GM19395 (cell line): Measurements from ENCODE around the gene CAPNS1.
A peak's percentile ranks its signal among the peaks of the same experiment; 100 is the strongest.
"Not testable (repeated sequence)": the region's sequence is repeated elsewhere in the genome, so short reads cannot be mapped to it uniquely, and the experiment has no call there.

ENCODE experiments used
- ATAC-seq: cut with Tn5 transposase; IDR thresholded peaks from one replicate; pipeline ENCODE4 v1.9.1; 2021; ENCODE audit warnings: mild to moderate bottlenecking, moderate library complexity; ENCODE audit not compliant: unreplicated experiment

Gene CAPNS1

DNA sequence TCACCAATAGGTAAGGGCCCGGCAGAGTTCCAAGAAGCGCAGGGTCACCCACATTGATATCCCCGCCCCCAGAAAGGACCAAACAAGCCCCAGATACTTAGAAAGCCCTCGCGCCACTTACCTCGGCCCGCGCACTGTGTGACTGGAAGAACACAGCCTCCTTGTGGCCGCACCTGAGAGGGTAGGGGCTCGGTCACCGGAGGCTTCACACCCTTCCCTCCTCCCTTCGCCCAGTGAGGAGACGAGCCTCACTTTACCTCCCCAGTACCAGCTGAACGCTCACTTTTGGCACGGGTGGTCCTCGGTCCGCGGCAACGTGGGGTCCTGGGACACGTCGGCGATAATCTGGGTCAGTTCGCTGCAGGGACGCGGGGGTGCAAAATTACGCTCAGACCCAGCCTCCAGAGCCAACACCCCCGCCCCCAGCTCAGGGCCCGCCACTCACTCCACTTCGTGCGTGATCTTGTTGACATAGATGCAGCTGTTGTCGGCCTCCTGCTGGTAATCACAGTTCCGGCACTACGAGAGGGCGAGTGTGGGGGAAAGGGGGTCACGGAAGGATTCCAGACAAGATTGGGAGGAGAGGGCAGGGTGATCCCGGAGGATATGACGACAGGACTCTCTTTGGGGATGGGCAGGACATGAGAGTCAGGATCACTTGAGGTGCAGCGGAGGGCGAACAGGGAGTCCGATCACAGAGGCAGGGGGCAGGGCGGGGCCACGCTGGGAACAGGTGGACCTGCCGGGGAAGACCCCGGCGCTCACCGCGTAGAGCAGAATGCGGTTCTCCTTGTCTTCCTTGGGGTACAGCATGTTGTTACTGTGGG lies 25.8 kb upstream of the CAPNS1 start:
- ATAC-seq, result no peak

DNA sequence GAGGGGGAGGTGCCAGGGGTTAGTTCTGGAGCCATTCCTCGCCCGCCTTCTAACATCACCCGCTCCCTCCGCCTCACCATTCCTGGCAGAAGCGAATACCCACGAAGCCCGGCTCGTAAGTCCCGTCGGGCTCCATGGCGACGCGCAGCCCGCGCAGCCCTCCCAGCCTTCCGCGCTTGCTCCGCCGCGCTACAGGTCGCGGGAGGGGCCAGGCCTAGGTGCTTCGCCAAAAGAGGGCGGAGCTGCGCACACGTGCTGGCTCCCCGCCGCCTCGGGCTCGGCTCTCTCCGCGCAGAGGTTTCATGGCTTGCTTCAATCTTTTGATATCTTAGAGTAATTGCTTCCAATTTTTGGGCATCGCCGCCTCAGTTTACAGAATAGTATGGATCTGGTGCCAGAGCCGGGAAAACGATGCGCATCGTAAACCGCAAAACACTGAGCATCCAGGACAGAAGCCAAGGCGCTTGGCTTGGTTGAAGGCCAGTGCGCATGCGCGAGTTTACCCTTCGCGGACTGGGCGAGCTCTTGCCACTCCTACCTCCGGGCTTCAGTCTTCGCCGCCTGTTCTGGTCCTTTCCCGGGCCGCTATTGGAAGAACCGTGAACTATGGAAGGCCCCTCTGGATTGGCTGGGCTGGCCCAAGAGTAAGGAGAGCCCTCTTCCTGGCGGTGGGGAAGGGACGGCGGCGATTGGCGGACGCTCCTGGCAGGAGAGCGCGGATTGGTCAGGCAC lies 25.0 kb upstream of the CAPNS1 start, which contains the start of gene POLR2I:
TSS of gene POLR2I (minus strand) at position 155 of the 732 bp plus-strand sequence. CDS start at position 136, 19 bp downstream.
- ATAC-seq, result peak; percentile 78

DNA sequence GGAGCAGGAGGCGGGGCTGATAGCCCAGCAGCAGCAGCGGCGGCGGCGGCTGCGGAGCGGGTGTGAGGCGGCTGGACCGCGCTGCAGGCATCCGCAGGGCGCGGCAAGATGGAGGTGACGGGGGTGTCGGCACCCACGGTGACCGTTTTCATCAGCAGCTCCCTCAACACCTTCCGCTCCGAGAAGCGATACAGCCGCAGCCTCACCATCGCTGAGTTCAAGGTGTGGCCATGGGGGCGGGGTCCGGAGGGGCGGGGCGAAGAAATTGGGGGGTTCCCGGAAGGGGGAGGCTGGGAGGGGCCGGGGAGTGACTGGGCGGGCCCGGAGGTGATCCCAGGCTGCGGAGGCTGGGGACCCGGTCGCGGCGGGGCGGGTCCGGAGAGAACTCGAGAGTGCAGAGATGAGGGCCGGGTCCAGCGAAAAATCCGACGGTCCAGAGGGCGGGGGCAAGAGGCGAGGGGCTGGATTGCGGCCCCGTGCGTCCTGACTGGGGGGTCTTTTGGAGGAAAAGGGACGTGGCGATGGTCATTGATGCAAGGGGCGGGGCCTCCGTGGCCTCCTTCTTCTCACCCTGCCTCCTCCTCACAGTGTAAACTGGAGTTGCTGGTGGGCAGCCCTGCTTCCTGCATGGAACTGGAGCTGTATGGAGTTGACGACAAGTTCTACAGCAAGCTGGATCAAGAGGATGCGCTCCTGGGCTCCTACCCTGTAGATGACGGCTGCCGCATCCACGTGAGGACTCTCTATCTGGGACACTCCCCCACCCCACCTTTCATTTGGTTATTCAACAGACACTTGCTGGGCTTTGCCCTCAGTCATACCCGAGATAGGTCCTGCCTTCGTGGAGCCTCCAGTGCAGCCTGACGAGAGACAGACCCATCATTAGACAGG lies 24.2 kb upstream of the CAPNS1 start, which contains the start of gene TBCB:
TSS of gene TBCB (plus strand) at position 16 of the 891 bp plus-strand sequence. CDS start at position 109, 93 bp downstream.
- ATAC-seq, result peak; percentile 35

GRCh38 chr19:36116344-36116637 lies 23.6 kb upstream of the CAPNS1 start:
- ATAC-seq, result no peak

DNA sequence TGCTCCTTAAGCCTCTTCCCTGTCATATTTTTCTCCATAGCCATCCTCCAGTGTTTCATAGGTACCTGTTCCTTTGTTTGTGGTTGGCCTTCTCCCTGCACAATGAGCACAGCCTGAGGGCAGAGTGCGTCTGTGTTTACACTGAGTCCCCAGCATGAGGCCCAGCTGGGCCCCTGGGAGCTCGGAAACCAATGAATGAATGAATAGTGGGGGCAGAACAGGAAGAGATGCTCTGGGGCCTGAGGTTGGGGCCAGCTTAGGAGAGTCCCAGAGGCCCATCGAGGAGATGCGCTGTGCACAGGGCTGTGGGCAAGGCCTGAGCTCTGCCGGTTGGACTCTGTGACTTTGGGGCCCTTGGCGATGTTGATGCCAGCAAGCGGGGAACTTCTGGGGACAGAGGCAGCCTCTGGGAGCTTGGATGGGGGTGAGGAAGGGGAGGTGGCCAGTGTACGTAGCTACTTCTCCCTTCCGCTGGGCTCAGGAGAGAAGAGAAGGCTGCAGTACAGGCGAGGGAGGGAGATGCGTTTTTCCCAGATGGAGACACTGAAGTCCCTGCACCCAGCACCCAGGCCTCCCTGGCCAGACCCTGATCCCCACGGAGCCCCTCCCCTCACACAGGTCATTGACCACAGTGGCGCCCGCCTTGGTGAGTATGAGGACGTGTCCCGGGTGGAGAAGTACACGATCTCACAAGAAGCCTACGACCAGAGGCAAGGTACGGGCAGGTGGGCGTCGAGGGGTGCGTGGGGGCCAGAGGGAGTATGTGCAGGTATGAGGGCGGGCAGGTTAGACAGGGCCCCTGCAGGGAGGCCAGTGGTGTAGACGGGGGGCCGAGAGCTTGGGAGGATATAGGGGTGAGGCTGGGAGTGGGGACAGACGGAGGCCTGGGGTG lies 19.5 kb upstream of the CAPNS1 start:
- ATAC-seq, result no peak

DNA sequence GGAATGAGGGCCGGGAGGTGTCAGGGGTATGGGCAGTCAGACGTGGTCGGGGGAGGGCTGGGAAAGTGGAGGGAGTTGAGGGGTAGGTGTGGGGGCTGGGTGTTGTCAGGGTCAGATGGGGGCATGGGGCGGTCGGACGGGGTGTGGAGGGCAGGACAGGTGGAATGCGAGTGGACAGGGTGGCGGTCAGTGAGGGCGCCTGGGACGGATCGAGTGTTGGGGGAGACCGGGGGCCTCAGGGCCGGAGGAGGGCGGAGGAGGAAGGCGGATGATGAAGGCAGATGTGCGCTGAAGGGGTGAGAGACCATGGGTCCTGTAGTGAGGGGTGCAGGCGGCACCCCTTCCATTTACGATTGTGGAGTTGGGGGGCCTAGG lies 18.9 kb upstream of the CAPNS1 start:
- no peak for ATAC-seq

DNA sequence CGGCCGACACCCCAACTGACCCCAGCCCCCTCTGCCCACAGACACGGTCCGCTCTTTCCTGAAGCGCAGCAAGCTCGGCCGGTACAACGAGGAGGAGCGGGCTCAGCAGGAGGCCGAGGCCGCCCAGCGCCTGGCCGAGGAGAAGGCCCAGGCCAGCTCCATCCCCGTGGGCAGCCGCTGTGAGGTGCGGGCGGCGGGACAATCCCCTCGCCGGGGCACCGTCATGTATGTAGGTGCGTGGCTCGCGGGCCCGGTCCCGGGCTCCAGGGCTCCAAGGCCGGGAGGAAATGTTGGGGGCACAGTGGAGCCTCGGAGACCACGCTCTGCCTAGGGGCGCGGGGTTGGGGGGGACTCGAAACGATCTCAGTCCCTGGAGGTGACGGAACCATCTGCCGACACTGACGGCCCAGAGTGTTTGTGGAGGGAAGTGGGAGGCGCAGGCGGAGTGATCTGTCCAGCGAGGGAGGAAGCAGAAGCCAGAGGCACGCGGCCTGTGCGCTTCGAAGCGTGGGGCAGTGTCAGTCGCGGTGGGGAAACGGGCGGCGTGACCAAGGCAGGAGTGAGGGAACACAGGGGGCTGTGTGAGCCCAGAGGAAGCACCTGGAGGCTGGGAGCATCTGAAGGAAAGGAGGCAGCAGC lies 18.3 kb upstream of the CAPNS1 start:
- ATAC-seq, result no peak

DNA sequence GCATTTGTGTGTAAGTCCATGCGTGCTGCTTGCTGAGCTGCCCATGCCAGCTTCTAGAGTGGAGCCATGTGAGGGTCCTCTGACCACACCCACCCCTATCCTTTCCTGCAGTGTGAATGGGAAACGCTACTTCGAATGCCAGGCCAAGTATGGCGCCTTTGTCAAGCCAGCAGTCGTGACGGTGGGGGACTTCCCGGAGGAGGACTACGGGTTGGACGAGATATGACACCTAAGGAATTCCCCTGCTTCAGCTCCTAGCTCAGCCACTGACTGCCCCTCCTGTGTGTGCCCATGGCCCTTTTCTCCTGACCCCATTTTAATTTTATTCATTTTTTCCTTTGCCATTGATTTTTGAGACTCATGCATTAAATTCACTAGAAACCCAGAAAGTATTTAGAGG lies 14.3 kb upstream of the CAPNS1 start:
- no peak for ATAC-seq

GRCh38 chr19:36128392-36128736 lies 11.5 kb upstream of the CAPNS1 start:
- ATAC-seq, result peak; percentile 11

DNA sequence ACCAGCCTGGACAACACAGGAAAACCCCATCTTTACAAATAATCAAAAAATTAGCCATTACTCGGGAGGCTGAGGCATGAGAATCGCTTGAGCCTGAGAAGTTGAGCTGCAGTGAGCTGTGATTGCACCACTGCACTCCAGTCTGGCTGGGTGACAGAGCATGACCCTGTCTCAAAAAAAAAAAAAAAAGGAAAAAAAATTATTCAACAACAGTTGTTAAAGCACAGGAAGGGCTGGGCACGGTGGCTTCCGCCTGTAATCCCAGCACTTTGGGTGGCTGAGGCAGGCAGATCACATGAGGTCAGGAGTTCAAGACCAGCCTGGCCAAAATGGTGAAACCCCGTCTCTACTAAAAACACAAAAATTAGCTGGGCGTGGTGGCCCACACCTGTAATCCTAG lies 8.6 kb upstream of the CAPNS1 start:
- not testable (repeated sequence) for ATAC-seq

DNA sequence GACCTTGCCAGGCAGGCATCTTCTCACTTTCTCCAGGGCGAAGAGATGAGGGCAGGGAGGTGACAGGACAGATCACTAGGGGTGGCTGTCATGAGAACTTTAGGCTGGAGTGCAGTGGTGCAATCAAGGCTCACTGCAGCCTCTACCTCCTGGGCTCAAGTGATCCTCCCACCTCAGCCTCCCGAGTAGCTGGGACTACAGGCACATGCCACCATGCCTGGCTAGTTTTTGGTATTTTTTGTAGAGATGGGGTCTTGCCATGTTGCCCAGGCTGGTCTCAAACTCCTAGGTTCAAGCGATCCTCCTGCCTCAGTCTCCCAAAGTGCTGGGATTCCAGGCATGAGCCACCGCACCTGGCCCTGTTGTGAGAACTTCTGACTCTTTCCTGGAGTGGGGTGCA lies 5.0 kb upstream of the CAPNS1 start:
- not testable (repeated sequence) for ATAC-seq

DNA sequence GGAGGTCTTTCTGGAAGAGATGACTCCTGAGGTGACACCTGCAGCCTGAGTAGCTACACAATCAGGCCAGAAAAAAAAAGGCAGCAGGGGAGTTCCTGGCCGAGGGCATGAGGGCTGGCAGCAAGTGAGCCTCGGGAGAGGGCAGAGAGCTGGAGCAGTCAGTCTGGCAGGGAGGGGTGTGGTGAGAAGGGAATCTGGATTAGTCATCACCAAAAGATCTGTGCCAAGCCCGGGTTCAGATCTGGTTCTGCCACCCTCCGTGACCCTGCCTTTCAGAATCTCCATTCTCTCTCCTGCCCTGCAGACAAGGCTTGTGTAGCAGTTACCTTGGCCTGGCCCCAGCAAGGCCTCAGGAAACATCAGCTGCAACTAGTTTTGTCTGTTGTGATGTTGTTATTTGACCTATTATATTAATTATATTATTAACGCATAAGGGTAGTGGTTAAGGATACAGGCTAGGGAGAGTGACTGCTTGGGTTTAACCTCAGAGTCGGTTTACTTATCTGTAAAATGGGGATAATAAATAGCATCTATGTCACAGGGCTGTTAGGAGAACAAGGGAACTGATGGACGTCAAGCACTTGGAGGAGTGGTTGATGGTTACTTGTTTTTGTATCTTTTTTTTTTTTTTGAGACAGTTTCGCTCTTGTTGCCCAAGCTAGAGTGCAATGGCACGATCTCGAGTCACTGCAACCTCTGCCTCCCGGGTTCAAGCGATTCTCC lies 2.7 kb upstream of the CAPNS1 start:
- ATAC-seq, result no peak

DNA sequence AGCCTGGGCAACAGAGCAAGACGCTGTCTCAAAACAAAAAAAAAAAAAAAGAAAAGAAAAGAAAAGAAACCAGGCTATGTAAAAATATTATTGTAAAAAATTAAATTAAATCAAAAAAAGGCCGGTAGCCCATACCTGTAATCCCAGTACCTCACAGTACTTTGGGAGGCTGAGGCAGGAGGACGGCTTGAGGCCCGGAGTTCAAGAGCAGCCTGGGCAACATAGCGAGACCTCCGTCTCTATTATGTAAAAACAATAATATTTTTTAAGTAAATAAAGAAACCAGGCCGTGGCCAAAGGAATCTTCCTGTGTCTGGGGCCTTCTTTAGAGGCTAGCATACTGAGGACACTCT lies 770 bp upstream of the CAPNS1 start:
- ATAC-seq, result no peak

GRCh38 chr19:36140304-36141038 lies 605 bp downstream of the CAPNS1 start:
- ATAC-seq, result peak; percentile 21

- no peak for ATAC-seq
Measured at GRCh38 chr19:36141039-36141927, 1.4 kb downstream of the CAPNS1 start.

DNA sequence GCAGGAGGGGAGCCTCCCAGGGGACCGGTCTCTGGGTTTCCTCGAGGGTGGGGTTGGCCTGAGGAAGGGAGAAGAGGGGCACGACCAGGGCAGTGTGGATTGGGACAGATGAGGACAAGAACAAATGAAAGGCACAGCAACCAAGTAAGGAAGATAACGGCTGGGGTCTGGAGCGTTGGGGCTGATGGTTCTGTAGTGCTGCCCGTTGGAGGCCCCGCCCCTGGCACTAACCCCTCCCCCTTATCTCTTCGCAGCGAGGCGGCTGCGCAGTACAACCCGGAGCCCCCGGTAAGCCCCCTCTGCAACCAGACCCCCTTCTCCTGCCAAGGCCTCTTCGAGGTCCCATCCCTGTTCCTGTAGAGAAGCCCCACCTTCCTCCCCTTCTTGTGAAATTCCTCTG lies 2.2 kb downstream of the CAPNS1 start:
- ATAC-seq, result no peak

DNA sequence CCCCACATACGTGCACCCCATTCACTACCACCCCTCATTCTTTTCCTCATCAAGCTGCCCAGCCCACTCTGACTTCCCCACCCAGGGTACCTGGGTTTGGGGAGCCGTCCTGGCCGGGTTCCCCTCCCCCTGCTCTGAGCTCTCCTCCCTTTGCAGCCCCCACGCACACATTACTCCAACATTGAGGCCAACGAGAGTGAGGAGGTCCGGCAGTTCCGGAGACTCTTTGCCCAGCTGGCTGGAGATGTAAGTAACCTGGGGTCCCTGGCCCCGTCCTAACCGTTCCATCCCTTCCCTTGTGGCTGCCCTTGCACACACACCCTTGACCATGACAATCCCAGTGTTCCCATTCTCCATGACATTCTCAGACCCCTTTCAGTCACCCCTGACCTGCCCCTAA lies 2.6 kb downstream of the CAPNS1 start:
- no peak for ATAC-seq

- no peak for ATAC-seq
Measured at GRCh38 chr19:36144624-36145023, 4.8 kb downstream of the CAPNS1 start.
